BE2C (cell line): ENCODE measurements around the gene EGR1.

Experiments used
- DNase-seq: peaks from one replicate; pipeline ENCODE4 v3.0.0-alpha.2; 2020
- H3K27me3 ChIP-seq: fragments of 250-450 bp; sonication (Bioruptor Pico); 2 replicates; pipeline ENCODE4 v1.5.1; 2020; ENCODE audit warnings: mild to moderate bottlenecking
- H3K36me3 ChIP-seq: fragments of 250-450 bp; sonication (Bioruptor Pico); 2 replicates; pipeline ENCODE4 v1.5.1; 2020; ENCODE audit warnings: mild to moderate bottlenecking
- H3K4me1 ChIP-seq: fragments of 250-450 bp; sonication (Bioruptor Pico); 2 replicates; pipeline ENCODE4 v1.5.1; 2020
- H3K4me3 ChIP-seq: 2 replicates; pipeline ENCODE4 v1.5.1; 2011; ENCODE audit warnings: low read depth, low read length
- H3K9me3 ChIP-seq: fragments of 250-450 bp; sonication (Bioruptor Pico); 2 replicates; pipeline ENCODE4 v1.5.1; 2020
- CTCF ChIP-seq: IDR thresholded peaks from 2 replicates; pipeline ENCODE4 v1.5.1; 2012; ENCODE audit warnings: mild to moderate bottlenecking, low read depth, low read length

Gene EGR1

GRCh38 chr5:138450971-138451370 is 14.3 kb upstream of the EGR1 start:
- DNase-seq = no peak
- Histone ChIP-seq H3K27me3 (no peaks in the 10 kb centered on the region), H3K4me1 (peaks cover 12% of the 10 kb centered on the region), H3K9me3 (no peaks in the 10 kb centered on the region), H3K4me3 (no peak overlapping the region), H3K36me3 (no peaks in the 10 kb centered on the region)
- no peak for TF ChIP-seq CTCF

GRCh38 chr5:138452720-138453119 is 12.6 kb upstream of the EGR1 start:
- Histone ChIP-seq H3K4me3 (no peak overlapping the region), H3K4me1 (peaks cover 12% of the 10 kb centered on the region), H3K27me3 (no peaks in the 10 kb centered on the region), H3K36me3 (no peaks in the 10 kb centered on the region), H3K9me3 (no peaks in the 10 kb centered on the region)
- no peak for DNase-seq
- no peak for TF ChIP-seq CTCF

GRCh38 chr5:138453590-138453989 is 11.7 kb upstream of the EGR1 start:
- Histone ChIP-seq H3K4me1 (peaks cover 12% of the 10 kb centered on the region), H3K27me3 (no peaks in the 10 kb centered on the region), H3K4me3 (no peak overlapping the region), H3K36me3 (no peaks in the 10 kb centered on the region), H3K9me3 (no peaks in the 10 kb centered on the region)
- no peak for DNase-seq
- TF ChIP-seq CTCF = no peak

- no peak for TF ChIP-seq CTCF
- peaks cover 7% of the 10 kb centered on the region for H3K4me1 ChIP-seq
- no peaks in the 10 kb centered on the region for H3K27me3 ChIP-seq
- H3K9me3 ChIP-seq = no peaks in the 10 kb centered on the region
- DNase-seq = no peak
- no peaks in the 10 kb centered on the region for H3K36me3 ChIP-seq
- no peak overlapping the region for H3K4me3 ChIP-seq
Observed at GRCh38 chr5:138454121-138454520, 11.2 kb upstream of the EGR1 start.

- no peaks in the 10 kb centered on the region for H3K9me3 ChIP-seq
- H3K36me3 ChIP-seq = no peaks in the 10 kb centered on the region
- no peak for DNase-seq
- H3K27me3 ChIP-seq = no peaks in the 10 kb centered on the region
- H3K4me1 ChIP-seq = no peaks in the 10 kb centered on the region
- H3K4me3 ChIP-seq = no peak overlapping the region
- no peak for TF ChIP-seq CTCF
Observed at GRCh38 chr5:138455232-138455930, 9.9 kb upstream of the EGR1 start.

- Histone ChIP-seq H3K4me1 (no peaks in the 10 kb centered on the region), H3K9me3 (no peaks in the 10 kb centered on the region), H3K4me3 (no peak overlapping the region), H3K36me3 (no peaks in the 10 kb centered on the region), H3K27me3 (no peaks in the 10 kb centered on the region)
- peak; percentile 7; the same call in 1 of the 2 replicates for TF ChIP-seq CTCF
- DNase-seq = no peak
Observed at GRCh38 chr5:138457531-138458275, 7.6 kb upstream of the EGR1 start.
